PFSK-1 (cell line): ENCODE data around the gene HTRA3.

ENCODE experiments used
- FOXP2 ChIP-seq: optimal IDR thresholded peaks from 2 replicates; pipeline ENCODE3; 2011; ENCODE audit warnings: borderline replicate concordance, control low read depth, inconsistent platforms; ENCODE audit not compliant: insufficient read depth; ENCODE audit errors: extremely low read length, extremely low read depth
- POLR2AphosphoS5 ChIP-seq: IDR thresholded peaks from 2 replicates; pipeline ENCODE4 v1.6.1; 2012; ENCODE audit warnings: low read depth, mild to moderate bottlenecking, control low read depth, low read length, moderate library complexity
- REST ChIP-seq, 2 experiments: IDR thresholded peaks; 2 replicates each; pipeline versions ENCODE4 v1.6.1 to v1.8.0; 2011 to 2012; ENCODE audit warnings: low read depth in 2 of 2, low read length in 2 of 2, control low read depth in 1 of 2, inconsistent platforms in 1 of 2, mild to moderate bottlenecking in 1 of 2, moderate library complexity in 1 of 2; ENCODE audit not compliant: insufficient read depth in 1 of 2
- SIN3A ChIP-seq: IDR thresholded peaks from 2 replicates; pipeline ENCODE4 v1.6.1; 2012; ENCODE audit warnings: mild to moderate bottlenecking, low read length, moderate library complexity, borderline replicate concordance; ENCODE audit not compliant: insufficient read depth
- TAF1 ChIP-seq: IDR thresholded peaks from 2 replicates; pipeline ENCODE4 v1.6.1; 2012; ENCODE audit warnings: low read length, control low read depth, borderline replicate concordance; ENCODE audit not compliant: insufficient read depth

- no peak for TF ChIP-seq REST (IDR thresholded peaks at IDR 0.05; ENCODE audit: insufficient read depth in 1 of 2, low read depth in 2 of 2, low read length in 2 of 2)
- no peak for TF ChIP-seq POLR2AphosphoS5
- no peak for TF ChIP-seq SIN3A
- TF ChIP-seq TAF1: no peak
- TF ChIP-seq FOXP2: no peak
Measured at GRCh38 chr4:8266508-8266907, 3.0 kb upstream of the HTRA3 start.
